Central memory CD8-positive, alpha-beta T cell (primary cell): ENCODE results near the gene PCID2.

ENCODE experiments used
- ATAC-seq: fragments of 150-1000 bp; cut with Tn5 transposase; replicated peaks from 2 replicates; pipeline ENCODE4 v1.10.0; 2022; ENCODE audit warnings: mild to moderate bottlenecking, moderate FRiP score, moderate number of reproducible peaks; ENCODE audit not compliant: poor library complexity, severe bottlenecking; ENCODE audit errors: extremely low read depth
- DNase-seq, 2 donors: peaks; one replicate each; pipeline ENCODE4 v3.0.0; 2021; ENCODE audit warnings: low spot score in 2 of 2
- H3K27ac Mint-ChIP-seq: one replicate; pipeline ENCODE4 v1.8.0; 2022; ENCODE audit warnings: low read depth, mild to moderate bottlenecking, moderate library complexity, mixed read lengths
- H3K27me3 Mint-ChIP-seq: one replicate; pipeline ENCODE4 v1.8.0; 2022; ENCODE audit warnings: mixed read lengths
- H3K36me3 Mint-ChIP-seq: one replicate; pipeline ENCODE4 v1.8.0; 2022; ENCODE audit warnings: mild to moderate bottlenecking, moderate library complexity, mixed read lengths; ENCODE audit not compliant: insufficient read depth
- H3K4me1 Mint-ChIP-seq: one replicate; pipeline ENCODE4 v1.8.0; 2022; ENCODE audit warnings: mixed read lengths
- H3K4me3 Mint-ChIP-seq: one replicate; pipeline ENCODE4 v1.8.0; 2022; ENCODE audit warnings: mild to moderate bottlenecking, moderate library complexity, mixed read lengths
- H3K9me3 Mint-ChIP-seq: one replicate; pipeline ENCODE4 v1.8.0; 2022; ENCODE audit warnings: mixed read lengths

PCID2 gene

DNA sequence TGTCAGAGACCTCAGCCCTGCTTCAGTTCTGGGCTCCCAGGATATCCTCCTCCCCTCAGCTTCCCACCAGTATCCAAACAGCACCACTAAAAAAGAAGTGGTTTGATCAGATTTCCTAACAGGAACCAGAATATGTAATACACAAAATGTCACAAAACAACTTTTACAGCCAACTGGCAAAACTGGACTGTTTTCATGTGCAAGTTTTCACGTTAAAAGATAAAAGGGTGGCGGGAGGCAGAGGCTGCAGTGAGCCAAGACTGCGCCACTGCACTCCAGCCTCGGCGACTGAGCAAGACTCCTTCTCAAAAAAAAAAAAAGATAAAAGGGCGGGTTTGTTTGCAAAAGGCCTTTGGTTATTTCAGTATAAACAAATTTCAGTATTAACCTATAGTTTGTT lies 13.1 kb downstream of the PCID2 start:
- Mint-ChIP-seq H3K4me1 (no peaks in the 10 kb centered on the region), H3K36me3 (peaks cover 58% of the 10 kb centered on the region), H3K27me3 (no peaks in the 10 kb centered on the region), H3K9me3 (no peaks in the 10 kb centered on the region), H3K27ac (no peak overlapping the region), H3K4me3 (no peak overlapping the region)
- ATAC-seq = no peak
- DNase-seq = no peak

DNA sequence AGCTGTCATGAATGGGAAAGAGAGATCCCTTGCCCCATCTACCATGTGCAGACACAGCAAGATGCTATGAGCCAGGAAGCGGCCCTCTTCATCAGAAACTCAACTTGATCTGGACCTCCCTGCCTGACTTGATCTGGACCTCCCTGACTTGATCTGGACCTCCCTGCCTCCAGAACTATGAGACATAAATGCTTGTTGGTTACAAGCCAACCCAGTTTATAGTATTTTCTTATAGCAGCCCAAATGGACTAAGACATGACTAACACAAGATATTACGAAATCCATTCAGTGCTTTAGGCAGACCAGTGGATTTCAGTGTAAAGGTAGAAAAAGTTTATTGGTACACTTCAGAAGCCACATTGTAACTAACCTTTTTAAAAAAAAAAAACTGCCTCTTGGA lies 15.6 kb downstream of the PCID2 start:
- Mint-ChIP-seq H3K4me3 (no peak overlapping the region), H3K27me3 (no peaks in the 10 kb centered on the region), H3K4me1 (peaks cover 9% of the 10 kb centered on the region), H3K27ac (no peak overlapping the region), H3K9me3 (no peaks in the 10 kb centered on the region), H3K36me3 (peaks cover 67% of the 10 kb centered on the region)
- ATAC-seq = no peak
- DNase-seq = no peak

DNA sequence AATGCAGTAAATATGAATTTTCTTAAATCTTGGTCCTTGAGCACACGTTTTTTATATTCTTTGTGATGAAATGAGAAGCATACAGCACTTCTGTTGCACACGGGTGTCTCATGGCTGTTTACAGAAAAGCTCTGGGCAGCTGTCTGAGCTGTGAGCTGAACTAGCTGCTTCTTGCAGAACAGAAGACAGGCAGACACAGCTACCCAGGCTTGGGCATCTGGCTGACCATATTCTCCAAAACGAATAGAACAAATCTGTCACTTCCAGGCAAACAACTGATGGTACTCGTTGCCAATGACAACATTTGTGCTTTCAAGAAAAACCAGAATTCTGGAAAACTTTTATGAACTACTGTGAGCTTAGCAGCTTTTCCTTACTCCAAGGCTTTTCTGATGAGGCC lies 16.2 kb downstream of the PCID2 start:
- Mint-ChIP-seq H3K27ac (no peak overlapping the region), H3K27me3 (no peaks in the 10 kb centered on the region), H3K4me3 (no peak overlapping the region), H3K9me3 (no peaks in the 10 kb centered on the region), H3K4me1 (peaks cover 15% of the 10 kb centered on the region), H3K36me3 (peaks cover 63% of the 10 kb centered on the region)
- no peak for ATAC-seq
- no peak for DNase-seq

DNA sequence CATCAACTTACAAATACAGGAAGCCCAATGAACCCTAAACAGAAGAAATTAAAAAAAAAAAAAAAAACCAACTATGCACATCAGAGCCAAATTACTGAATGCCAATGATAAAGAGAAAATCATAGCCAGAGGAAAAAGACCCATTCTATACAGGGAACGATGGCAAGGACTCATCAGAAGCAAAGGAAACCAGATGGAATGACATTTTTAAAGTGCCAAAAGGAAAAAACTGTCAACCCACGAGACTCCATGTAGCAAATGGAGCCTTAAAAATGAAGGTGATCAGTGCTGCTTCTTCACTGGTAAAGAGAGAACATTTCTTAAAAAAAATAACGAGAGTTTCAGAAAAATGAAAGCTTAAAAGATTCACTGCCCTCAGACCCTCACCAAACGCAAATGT lies 18.3 kb downstream of the PCID2 start:
- H3K4me1 Mint-ChIP-seq = peaks cover 36% of the 10 kb centered on the region
- H3K27ac Mint-ChIP-seq = no peak overlapping the region
- H3K4me3 Mint-ChIP-seq = no peak overlapping the region
- no peaks in the 10 kb centered on the region for H3K9me3 Mint-ChIP-seq
- DNase-seq = no peak
- H3K27me3 Mint-ChIP-seq = no peaks in the 10 kb centered on the region
- no peak for ATAC-seq
- peaks cover 46% of the 10 kb centered on the region for H3K36me3 Mint-ChIP-seq

DNA sequence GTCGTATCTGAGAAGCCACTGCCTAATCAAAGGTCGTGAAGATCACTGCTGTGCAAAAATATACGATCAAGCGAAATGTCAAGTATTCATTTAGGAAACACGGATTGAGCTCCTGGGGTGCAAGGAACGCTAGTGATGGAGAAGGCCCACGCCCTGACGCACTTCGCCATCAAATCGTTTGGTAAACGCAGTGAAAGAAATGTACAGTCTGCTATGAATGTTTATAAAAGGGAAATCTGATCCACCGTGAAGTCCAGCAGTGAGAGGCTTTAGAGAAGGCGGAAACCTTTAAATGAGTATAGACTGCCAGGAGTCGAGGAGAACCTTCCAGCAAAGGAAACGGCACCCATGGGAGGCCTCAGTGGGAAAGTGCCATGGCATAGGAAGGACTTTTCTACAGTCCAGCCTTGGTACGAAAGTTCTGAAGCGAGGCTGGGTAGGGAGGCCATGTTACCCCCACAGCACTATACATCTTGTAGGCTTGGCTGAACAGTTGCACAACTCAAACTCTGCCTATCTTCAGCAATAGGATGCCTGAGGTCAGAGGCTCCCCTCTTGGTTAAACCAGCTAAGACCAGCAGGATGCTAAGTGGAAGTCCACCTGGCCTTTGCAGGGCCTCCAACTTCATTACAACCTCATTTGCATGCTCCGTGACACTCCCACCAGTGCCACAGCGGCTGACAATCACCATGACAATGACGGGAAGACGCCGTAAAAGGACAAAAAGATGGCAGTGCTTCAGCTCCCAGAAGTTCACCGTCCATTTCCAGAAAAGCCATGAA lies 20.4 kb downstream of the PCID2 start:
- Mint-ChIP-seq H3K9me3 (no peaks in the 10 kb centered on the region), H3K4me3 (no peak overlapping the region), H3K36me3 (peaks cover 42% of the 10 kb centered on the region), H3K27me3 (no peaks in the 10 kb centered on the region), H3K4me1 (peaks cover 54% of the 10 kb centered on the region), H3K27ac (peak overlapping the region; percentile 83)
- DNase-seq (no peak), ATAC-seq (no peak)

DNA sequence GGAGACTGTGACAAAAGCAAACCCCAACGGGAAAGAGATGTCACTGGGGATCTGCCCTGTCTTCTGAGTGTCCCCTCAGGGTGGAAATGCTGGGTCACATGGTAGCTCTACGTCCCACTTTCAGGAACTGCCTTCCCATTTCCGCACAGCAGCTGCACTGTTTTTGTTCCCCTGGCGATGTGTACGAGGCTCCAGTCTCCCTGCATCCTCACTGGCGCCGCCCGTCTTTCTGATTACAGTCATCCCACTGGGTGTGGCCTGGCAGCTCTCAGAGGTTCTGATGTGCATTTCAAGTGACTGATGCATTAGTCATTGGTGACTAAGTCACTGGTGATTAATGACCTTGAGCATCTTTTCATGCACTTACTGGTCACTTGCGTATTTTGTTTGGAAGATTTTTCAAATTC lies 21.2 kb downstream of the PCID2 start:
- H3K9me3 Mint-ChIP-seq = no peaks in the 10 kb centered on the region
- ATAC-seq = no peak
- no peaks in the 10 kb centered on the region for H3K27me3 Mint-ChIP-seq
- no peak for DNase-seq
- peaks cover 55% of the 10 kb centered on the region for H3K4me1 Mint-ChIP-seq
- peak overlapping the region; percentile 83 for H3K27ac Mint-ChIP-seq
- peaks cover 40% of the 10 kb centered on the region for H3K36me3 Mint-ChIP-seq
- peak overlapping the region; percentile 54 for H3K4me3 Mint-ChIP-seq

DNA sequence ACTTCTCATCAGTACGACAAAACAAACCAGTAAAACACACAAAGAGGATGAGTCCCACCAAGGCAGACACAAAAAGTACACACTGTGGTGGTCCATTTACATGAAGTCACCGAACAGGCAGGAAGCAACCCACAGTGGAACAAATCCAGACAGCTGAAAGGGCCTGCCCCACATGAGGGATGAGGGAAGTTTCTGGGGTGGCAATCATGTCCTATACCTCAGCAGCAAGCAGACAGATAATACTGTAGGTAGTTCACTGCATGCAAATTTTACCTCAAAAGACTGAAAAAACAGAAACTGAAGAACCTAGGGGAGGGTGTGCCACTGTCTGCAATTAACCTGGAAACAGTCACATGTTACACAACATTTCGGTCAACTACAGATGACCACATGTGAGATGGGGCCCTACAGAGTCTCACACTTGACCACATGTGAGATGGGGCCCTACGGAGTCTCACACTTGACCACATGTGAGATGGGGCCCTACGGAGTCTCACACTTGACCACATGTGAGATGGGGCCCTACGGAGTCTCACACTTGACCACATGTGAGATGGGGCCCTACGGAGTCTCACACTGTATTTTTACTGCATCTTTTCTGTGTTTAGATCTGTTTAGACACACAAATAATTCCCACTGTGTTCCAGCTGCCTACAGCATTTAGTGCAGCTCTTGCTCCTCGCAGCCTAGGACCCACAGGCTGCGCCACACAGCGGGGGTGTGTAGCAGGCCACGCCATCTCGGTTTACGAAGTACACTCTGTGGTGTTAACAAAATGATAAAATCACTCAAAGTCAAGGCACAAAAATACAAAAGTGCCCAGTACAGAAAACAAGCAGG lies 22.2 kb downstream of the PCID2 start:
- H3K27ac Mint-ChIP-seq = peak overlapping the region; percentile 70
- DNase-seq (no peak), ATAC-seq (peak; percentile 66)
- no peaks in the 10 kb centered on the region for H3K27me3 Mint-ChIP-seq
- H3K9me3 Mint-ChIP-seq = no peaks in the 10 kb centered on the region
- H3K4me1 Mint-ChIP-seq = peaks cover 55% of the 10 kb centered on the region
- H3K36me3 Mint-ChIP-seq = peaks cover 37% of the 10 kb centered on the region
- peak overlapping the region; percentile 79 for H3K4me3 Mint-ChIP-seq

DNA sequence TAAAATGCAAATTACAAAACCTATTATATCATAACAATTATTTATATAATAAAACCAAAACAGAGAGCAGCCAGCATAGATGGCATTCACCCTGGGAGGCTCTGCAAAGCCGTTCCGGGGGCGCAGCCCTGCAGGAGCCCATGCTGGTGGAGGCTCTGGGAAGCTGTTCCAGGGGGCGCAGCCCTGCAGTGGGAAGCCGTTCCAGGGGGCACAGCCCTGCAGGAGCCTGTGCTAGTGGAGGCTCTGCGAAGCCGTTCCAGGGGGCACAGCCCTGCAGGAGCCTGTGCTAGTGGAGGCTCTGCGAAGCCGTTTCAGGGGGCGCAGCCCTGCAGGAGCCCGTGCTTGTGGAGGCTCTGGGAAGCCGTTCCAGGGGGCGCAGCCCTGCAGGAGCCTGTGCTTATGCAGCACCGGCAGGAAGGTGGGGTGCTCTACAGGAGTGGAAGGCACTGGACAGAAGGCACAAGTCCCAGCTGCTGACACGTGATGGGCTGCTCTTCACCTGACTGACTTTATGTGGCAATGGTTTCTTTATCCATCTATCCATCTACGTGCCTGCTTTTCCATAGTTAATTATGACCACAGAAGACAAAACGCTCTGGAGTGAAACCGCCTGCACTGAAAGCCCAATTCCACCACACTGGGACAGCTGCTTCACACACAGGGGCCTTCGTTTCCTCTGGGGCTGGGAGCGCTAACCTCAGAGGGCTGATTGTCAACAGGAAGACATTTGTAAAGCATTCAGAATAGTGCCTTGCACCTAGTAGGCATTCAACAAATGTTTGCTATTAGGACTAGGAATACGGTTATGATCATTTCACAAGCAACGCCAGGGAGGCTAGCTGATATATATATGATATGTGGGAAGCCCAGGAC lies 23.7 kb downstream of the PCID2 start:
- Mint-ChIP-seq H3K4me1 (peaks cover 64% of the 10 kb centered on the region), H3K27ac (peak overlapping the region; percentile 70), H3K4me3 (peak overlapping the region; percentile 79), H3K36me3 (peaks cover 34% of the 10 kb centered on the region), H3K9me3 (no peaks in the 10 kb centered on the region), H3K27me3 (no peaks in the 10 kb centered on the region)
- ATAC-seq = peak; percentile 70
- DNase-seq = no peak

DNA sequence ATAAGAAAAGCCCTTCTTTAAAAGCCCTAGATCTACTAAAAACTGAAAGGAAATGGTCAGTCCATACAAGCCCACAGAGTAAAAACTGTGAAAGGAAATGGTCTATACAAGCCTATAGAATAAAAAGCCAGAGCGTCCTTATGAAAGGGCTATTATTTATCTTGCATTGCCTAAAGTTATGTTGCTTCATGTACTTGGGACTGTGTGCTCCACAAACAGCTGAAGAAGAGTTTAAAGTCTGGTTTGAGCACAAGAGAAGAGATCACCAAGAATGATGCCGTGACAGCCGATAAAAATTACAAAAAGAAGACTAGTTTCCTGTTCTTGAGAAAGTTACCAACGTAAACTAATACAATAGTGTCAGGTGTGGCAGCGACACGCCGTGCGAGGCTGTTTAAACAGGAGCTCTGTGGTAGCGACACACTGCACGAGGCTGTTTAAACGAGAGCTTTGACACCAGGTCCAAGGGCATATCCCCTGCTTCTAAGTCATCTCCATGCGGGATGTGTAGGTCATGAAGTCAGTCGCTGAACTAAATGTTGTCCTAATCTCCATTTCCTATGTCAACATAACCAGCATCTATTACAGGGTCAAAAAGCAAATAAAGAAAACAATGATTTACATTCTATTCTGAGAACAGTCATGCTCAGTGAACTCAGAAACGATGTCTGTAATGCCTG lies 24.9 kb downstream of the PCID2 start:
- Mint-ChIP-seq H3K36me3 (peaks cover 32% of the 10 kb centered on the region), H3K27me3 (no peaks in the 10 kb centered on the region), H3K27ac (peak overlapping the region; percentile 22), H3K4me1 (peaks cover 67% of the 10 kb centered on the region), H3K4me3 (peak overlapping the region; percentile 37), H3K9me3 (no peaks in the 10 kb centered on the region)
- no peak for DNase-seq
- no peak for ATAC-seq

DNA sequence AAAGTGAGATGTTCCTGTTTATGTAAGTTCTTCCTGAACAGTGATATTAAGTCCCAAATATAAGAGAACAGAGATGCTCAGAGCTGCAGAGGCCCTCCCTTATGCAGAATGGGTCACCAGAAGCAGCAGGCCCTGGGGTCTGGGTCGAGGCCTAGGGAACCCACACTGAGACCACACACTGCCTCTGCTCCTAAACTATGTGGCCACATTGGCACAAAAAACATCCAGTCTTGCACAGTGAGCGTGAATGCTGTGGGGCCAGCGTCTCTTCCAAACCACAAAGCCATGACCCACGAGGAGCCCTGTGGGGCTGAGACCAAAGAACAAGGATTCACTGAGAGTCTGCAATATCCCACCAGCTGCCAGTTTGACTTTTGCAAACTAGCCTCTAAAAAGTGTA lies 26.4 kb downstream of the PCID2 start:
- Mint-ChIP-seq H3K4me3 (no peak overlapping the region), H3K36me3 (peaks cover 31% of the 10 kb centered on the region), H3K4me1 (peaks cover 53% of the 10 kb centered on the region), H3K27me3 (no peaks in the 10 kb centered on the region), H3K27ac (peak overlapping the region; percentile 22), H3K9me3 (no peaks in the 10 kb centered on the region)
- ATAC-seq = no peak
- DNase-seq = no peak

DNA sequence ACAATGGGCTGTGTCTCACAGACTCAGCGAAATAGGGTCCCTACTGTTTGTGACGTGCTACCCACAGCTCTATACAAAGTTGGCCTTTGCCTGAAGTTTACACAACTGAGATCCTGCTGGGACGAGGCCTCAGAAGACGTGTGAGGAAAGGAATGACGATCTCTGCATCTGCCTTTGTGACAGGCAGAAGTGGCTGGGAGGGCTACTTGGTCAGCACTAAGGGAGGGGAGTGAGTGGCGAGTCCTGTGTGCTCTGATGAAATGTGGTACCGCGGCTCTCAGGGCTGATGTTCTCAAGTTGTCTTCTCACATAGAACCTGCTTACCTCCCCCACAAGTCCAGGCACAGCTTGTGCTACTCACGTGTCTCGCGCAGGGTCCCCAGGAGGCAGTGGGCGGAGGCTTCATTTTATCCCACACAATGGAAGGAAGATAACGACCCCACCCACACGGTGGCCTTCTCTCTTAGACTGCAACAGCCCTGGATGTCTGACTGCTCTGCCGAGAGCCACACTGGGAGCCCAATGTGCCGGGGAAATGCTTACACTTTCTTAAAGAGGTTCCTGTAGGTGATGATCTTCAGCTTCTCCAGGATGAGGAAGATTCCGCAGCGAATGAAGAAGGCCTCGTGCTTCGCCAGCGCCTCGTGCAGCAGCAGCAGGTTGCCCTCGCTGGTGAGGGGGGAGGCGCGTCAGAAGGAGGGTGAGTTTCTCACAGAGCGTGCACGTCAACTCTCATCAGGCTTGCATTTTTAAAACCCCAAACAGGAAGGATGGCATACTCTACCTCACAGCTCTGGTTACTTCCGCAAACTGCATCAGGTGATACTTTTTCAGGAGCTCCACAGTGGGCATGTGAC lies 28.9 kb downstream of the PCID2 start:
- peaks cover 30% of the 10 kb centered on the region for H3K36me3 Mint-ChIP-seq
- no peaks in the 10 kb centered on the region for H3K27me3 Mint-ChIP-seq
- H3K4me3 Mint-ChIP-seq = peak overlapping the region; percentile 36
- peak overlapping the region; percentile 79 for H3K27ac Mint-ChIP-seq
- H3K4me1 Mint-ChIP-seq = peaks cover 43% of the 10 kb centered on the region
- ATAC-seq = peak; percentile 45
- no peaks in the 10 kb centered on the region for H3K9me3 Mint-ChIP-seq
- no peak for DNase-seq
